ENCODE data around the gene CCDC107.
"Not testable (repeated sequence)": the region's sequence is repeated elsewhere in the genome, so short reads cannot be mapped to it uniquely, and the experiment has no call there.

CCDC107 gene, protein sequence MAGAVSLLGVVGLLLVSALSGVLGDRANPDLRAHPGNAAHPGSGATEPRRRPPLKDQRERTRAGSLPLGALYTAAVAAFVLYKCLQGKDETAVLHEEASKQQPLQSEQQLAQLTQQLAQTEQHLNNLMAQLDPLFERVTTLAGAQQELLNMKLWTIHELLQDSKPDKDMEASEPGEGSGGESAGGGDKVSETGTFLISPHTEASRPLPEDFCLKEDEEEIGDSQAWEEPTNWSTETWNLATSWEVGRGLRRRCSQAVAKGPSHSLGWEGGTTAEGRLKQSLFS

GRCh38 chr9:35658137-35658967 is at the start of gene CCDC107:
Gene CCDC107, plus strand, starts transcription at chr9:35658292. Its CDS starts 88 bp downstream, at chr9:35658380.
- DNase-seq: peak; percentile 90

GRCh38 chr9:35609001-35609819 is 48.9 kb upstream of the CCDC107 start:
- DNase-seq: no peak

- no peak for DNase-seq
Measured at GRCh38 chr9:35609820-35610163, 48.3 kb upstream of the CCDC107 start.

GRCh38 chr9:35611230-35611797 is 46.8 kb upstream of the CCDC107 start:
- no peak for DNase-seq

- not testable (repeated sequence) for DNase-seq
Measured at GRCh38 chr9:35612066-35612465, 46.0 kb upstream of the CCDC107 start.

- DNase-seq: no peak
Measured at GRCh38 chr9:35612843-35613242, 45.2 kb upstream of the CCDC107 start.

DNA sequence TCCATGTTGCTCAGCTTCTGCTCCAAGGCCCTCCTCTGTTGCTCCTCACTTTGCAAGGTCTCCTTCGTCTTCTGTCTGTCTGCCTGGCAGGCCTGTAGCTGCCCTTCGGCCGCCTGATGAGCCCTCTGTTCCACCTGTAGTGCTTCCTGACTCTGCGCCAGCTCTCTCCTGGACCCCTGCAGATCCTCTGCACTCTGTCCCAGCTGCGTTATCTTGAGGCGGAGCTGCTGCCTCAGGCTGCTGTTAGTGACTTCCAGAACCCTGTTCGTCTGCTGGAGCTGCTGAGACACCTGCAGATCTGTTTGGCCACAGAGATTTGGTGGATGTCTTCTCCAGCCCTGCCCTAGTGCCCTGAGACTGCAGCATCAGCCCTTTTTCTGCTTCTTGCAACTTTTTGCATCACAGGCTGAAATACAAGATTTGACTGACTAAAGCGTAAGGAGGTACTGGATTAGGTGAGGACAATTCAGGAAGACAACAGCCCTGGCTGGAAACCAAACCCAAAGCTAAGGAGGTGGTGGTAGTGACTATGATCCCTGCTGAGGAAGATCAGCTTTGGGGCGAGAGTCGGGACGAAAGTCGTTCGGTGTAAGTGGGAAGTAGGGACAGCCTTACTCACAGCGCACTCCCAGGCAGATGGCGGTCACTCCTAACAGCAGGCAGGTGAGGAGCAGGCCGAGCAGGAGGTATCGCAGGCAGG is 42.0 kb upstream of the CCDC107 start:
- no peak for DNase-seq

DNA sequence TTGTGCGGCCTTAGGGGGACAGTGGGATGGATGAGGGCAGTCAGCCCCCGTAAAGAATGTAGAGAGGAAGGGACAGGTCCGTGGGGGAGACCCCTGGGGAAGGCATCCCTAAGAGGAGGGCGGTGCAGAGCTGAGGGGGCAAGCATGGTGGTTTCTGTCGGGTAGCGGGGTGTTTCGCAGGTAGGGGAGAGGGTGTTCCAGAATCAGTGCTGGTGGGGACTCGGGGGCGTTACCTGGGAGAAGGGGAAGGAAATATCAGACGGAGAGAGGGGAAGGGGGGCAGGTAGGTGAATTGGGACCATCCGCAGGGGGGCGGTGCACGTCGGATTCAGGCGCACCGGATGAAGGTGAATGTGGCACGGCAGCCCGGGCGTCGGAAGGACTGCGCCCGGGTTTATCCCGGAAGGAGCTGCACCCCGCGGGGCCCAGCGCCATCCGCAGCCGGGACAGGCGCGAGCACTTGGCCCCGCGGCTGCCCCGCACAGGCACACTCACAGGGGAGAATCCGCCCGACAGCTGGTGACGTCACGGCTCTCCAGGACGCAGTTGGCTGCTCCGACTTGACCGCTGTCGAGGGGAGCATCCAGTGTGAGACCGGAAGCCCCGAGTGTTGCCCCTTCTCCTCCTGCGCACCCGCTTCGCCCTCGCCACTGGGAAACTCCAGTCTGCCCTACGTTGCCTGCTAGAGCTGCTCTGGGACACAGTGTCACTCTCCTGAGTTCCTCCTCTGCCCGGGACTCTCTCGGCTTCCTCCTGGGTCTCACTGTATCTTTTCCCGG is 41.2 kb upstream of the CCDC107 start:
- DNase-seq: no peak

- no peak for DNase-seq
Measured at GRCh38 chr9:35617548-35617947, 40.5 kb upstream of the CCDC107 start.

GRCh38 chr9:35618325-35618727 is 39.8 kb upstream of the CCDC107 start, which contains the start of gene CD72:
Gene CD72, minus strand, starts transcription at chr9:35618413. Its CDS starts 110 bp downstream, at chr9:35618303.
- DNase-seq: no peak

GRCh38 chr9:35618854-35619799 is 39.0 kb upstream of the CCDC107 start:
- DNase-seq: no peak

- no peak for DNase-seq
Measured at GRCh38 chr9:35619800-35620158, 38.3 kb upstream of the CCDC107 start.

GRCh38 chr9:35627575-35627974 is 30.5 kb upstream of the CCDC107 start:
- no peak for DNase-seq

DNA sequence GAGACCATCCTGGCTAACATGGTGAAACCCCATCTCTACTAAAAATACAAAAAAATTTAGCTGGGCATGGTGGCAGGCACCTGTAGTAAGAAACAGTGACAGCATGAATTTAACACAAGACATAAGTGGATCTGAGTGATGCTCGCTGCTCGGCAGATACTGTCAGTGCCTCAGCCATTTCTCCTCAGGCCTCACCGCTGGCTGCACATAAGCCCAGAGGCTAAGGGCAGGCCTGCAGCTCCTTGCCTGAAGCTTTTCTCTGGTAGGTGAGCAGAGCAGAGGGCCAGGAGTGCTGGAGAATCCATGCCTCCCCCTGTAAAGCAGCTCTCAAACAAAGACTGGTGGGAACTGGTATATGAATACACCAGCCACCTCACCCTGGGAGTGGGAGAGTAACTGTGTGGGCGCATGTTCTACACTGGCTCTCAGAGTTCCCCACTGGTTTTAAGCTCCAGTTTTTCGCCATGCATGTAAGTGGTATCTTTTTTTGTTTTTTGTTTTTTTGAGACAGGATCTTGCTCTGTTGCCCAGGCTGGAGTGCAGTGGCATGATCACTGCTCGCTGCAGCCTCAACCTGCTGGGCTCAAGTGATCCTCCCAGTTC is 29.6 kb upstream of the CCDC107 start:
- no peak for DNase-seq

DNA sequence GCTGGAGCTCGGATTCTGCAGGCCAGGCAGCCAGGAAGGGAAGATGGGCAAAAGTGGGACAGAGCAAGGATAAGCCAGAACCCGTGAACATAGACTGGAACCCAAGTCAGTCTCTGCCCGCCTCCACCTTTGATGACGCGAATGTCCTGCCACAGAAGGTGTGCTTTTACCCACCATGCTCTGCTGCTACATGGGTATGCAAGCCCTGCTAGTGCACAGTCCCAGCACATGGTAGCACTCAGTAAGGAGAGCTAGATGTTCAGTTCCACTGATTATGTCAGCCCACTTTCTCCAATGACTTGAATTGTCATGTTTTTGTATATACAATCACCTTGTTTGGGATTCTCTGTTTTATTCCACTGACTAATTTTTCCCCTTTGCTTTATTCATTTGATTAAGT is 28.5 kb upstream of the CCDC107 start:
- DNase-seq: no peak

- DNase-seq: no peak
Measured at GRCh38 chr9:35635730-35636129, 22.4 kb upstream of the CCDC107 start.

- DNase-seq: no peak
Measured at GRCh38 chr9:35636135-35636876, 21.8 kb upstream of the CCDC107 start.

DNA sequence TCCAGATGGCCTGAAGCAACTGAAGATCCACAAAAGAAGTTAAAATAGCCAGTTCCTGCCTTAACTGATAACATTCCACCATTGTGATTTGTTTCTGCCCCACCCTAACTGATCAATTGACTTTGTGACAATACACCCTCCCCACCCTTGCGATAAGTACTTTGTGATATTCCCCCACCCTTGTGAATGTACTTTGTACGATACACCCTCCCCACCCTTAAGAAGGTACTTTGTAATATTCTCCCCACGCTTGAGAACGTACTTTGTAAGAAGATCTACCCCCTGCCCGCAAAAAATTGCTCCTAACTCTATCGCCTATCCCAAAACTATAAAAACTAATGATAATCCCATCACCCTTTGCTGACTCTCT is 21.2 kb upstream of the CCDC107 start:
- not testable (repeated sequence) for DNase-seq

DNA sequence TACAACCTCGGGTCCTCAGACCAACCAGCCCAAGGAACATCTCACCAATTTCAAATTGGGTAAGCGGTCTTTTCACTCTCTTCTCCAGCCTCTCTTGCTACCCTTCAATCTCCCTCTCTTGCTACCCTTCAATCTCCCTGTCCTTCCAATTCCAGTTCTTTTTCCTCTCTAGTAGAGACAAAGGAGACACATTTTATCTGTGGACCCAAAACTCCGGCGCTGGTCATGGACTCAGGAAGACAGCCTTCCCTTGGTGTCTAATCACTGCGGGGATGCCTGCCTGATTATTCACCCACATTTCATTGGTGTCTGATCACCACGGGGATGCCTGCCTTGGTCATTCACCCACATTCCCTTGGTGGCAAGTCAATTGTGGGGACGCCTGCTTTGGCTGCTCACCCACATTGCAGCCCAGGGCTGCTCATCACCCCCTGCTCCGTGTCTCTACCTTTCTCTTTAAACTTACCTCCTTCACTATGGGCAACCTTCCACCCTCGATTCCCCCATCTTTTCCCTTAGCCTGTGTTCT is 20.6 kb upstream of the CCDC107 start:
- not testable (repeated sequence) for DNase-seq
